K562 (cell line): ENCODE measurements around the gene CYP24A1. TPM values are rescaled to one million over a fixed set of nuclear protein-coding genes. Genes with fewer than 3 reads are reported as not detected.

Experiments used
- ARID1B ChIP-seq: fragments of 450-650 bp; IDR thresholded peaks from 2 replicates; pipeline ENCODE4 v1.6.1; 2016; ENCODE audit warnings: antibody characterized with exemption, mild to moderate bottlenecking, inconsistent platforms
- ARID2 ChIP-seq: fragments of 450-650 bp; IDR thresholded peaks from 2 replicates; pipeline ENCODE4 v1.6.1; 2017; ENCODE audit warnings: antibody characterized with exemption, mild to moderate bottlenecking
- CBFB ChIP-seq: sonication (generic); formaldehyde crosslinking; IDR thresholded peaks from 2 replicates; pipeline ENCODE4 v1.4.0; 2020; ENCODE audit warnings: mild to moderate bottlenecking, missing genetic modification reagents
- CLOCK ChIP-seq: fragments of 250-450 bp; sonication (Bioruptor Pico); IDR thresholded peaks from 2 replicates; pipeline ENCODE4 v1.4.0; 2020; ENCODE audit warnings: mild to moderate bottlenecking, moderate library complexity, borderline replicate concordance
- CTCF ChIP-seq, 3 experiments: IDR thresholded peaks in 2 of 3; conservative IDR thresholded peaks in 1 of 3; 2 replicates each; pipeline ENCODE4 v1.5.1; 2011 to 2012; ENCODE audit warnings: low read length in 3 of 3, mild to moderate bottlenecking in 3 of 3, control low read depth in 2 of 3, improper control_type of control experiment in 1 of 3, inconsistent platforms in 1 of 3, low read depth in 1 of 3, mixed read lengths in 1 of 3, moderate library complexity in 1 of 3; ENCODE audit not compliant: insufficient read depth in 2 of 3
- E2F5 ChIP-seq: sonication (generic); formaldehyde crosslinking; IDR thresholded peaks from 2 replicates; pipeline ENCODE4 v1.8.0; 2022; ENCODE audit warnings: mild to moderate bottlenecking, missing genetic modification reagents
- MXI1 ChIP-seq: IDR thresholded peaks from 2 replicates; pipeline ENCODE4 v1.6.1; 2011; ENCODE audit warnings: low read depth, mild to moderate bottlenecking, improper control_type of control experiment, low read length
- NFIC ChIP-seq: fragments of 450-650 bp; IDR thresholded peaks from 2 replicates; pipeline ENCODE4 v1.6.1; 2017; ENCODE audit warnings: mild to moderate bottlenecking, inconsistent platforms
- PREB ChIP-seq: sonication (generic); formaldehyde crosslinking; IDR thresholded peaks from 2 replicates; pipeline ENCODE4 v1.8.1; 2023; ENCODE audit warnings: mild to moderate bottlenecking, missing genetic modification reagents
- SIRT6 ChIP-seq: IDR thresholded peaks from one replicate; pipeline ENCODE4 v1.6.1; 2012; ENCODE audit warnings: low read depth, mild to moderate bottlenecking, control low read depth, inconsistent platforms, low read length, moderate library complexity
- SMARCA4 ChIP-seq: fragments of 450-650 bp; IDR thresholded peaks from 2 replicates; pipeline ENCODE4 v1.6.1; 2016
- SRF ChIP-seq, 2 experiments: fragments of 250-450, 450-650 bp in 1 of 2; sonication (Bioruptor Pico) in 1 of 2; sonication (generic) in 1 of 2; formaldehyde crosslinking; IDR thresholded peaks; 2 replicates each; pipeline versions ENCODE4 v1.5.0 to v1.5.1; 2020 to 2022; ENCODE audit warnings: mild to moderate bottlenecking in 1 of 2, missing genetic modification reagents in 1 of 2
- WHSC1 ChIP-seq: IDR thresholded peaks from one replicate; pipeline ENCODE4 v1.6.1; 2012; ENCODE audit warnings: low read length, control low read depth, inconsistent platforms
- ZBTB9 ChIP-seq: fragments of 450-650 bp; formaldehyde crosslinking; IDR thresholded peaks from 2 replicates; pipeline ENCODE4 v1.4.0; 2020; ENCODE audit warnings: mild to moderate bottlenecking, moderate library complexity
- polyA plus RNA-seq, 8 experiments: library from polyadenylated mRNA; depleted of rRNA in 4 of 8; stranded (reverse) in 5 of 8; unstranded in 3 of 8; fragments of >200 nt; fragmentation: Nextera tagmentation in 2 of 8; fragmentation: Illumina TruSeq in 1 of 8; extraction: Ambion mirVana in 2 of 8; extraction: Trizol in 1 of 8; gene quantifications; 2 replicates each; pipeline versions ENCODE4 v1.2.1 to v1.2.3, GENCODE V29; 2011 to 2014; ENCODE audit warnings: inconsistent platforms in 1 of 8, missing spikeins in 1 of 8
- total RNA-seq, 7 experiments: library from RNA; depleted of rRNA in 6 of 7; stranded (reverse); fragments of >200 nt in 6 of 7; fragmentation: Illumina TruSeq in 2 of 7; extraction: Trizol in 2 of 7; gene quantifications; 2 replicates each; pipeline versions ENCODE4 v1.2.1 to v1.2.3, GENCODE V29; 2011 to 2021; ENCODE audit warnings: low replicate concordance in 1 of 7
- TF ChIP-seq, protein P1 (sequence below): fragments of 450-650 bp; IDR thresholded peaks from 2 replicates; pipeline ENCODE4 v1.6.1; 2016; ENCODE audit warnings: missing biosample characterization, missing genetic modification characterization
- TF ChIP-seq, protein P2 (sequence below): fragments of 250-450 bp; sonication (Bioruptor Pico); IDR thresholded peaks from 2 replicates; pipeline ENCODE4 v1.5.0; 2021

CYP24A1 gene
- total and polyA plus RNA-seq, 9 of the 15 experiments (the other 6 are each of a cell fraction or from before 2014, with no cell fraction given), result 0.04 TPM; not detected in 8

DNA sequence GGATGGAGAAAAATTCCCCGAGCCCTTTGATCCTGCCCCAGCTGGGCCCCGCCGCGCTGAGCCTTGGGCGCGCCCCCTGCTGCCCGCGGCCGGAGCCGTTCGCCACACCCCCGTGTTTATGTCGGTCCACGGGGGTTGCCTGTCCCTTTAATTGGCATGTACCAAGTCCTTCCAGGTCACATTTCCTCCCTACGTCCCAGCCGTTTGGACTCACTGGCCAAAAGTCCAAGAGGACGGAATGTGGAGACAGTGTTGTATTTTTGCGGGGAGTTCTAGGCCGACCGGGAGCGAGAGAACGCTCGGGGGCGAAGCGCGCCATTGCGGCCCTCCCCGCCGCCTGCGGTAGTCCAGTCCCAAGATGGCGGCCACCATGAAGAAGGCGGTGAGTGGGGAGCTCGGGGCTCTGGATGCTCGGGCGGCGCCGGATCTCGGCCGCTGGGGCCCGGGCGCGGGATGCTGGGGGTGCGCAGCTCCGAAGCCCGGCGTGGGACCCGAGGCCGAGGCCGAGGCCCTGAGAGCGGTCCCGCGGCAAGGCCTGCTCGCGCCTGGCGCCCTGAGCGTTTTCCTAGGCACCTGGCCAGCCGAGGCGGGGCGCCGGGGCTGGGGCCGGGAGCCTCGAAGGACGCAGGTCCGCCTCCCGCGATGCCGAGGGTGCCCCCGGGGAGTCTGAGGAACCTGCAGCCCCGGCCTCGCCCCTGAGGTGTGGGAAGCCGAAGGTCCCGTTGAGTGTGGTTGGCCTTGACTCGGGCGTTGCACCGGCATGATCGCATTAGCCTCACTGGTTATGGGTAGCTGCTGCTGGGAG lies 34.2 kb upstream of the CYP24A1 start, which contains the start of gene PFDN4 (continued):
- TF ChIP-seq ZBTB9 (no peak), CBFB (CRISPR knock-in tag) (no peak), ARID2 (no peak), WHSC1 (no peak), SMARCA4 (no peak), MXI1 (peak; percentile 63; the same call in 1 of the 2 replicates), ARID1B (no peak; the same call in 1 of the 2 replicates), NFIC (peak; percentile 26), CTCF (IDR thresholded peaks at IDR 0.05 in 2 of 3, conservative IDR thresholded peaks at IDR 0.05 in 1 of 3; ENCODE audit: insufficient read depth in 2 of 3, low read depth in 1 of 3, low read length in 3 of 3) (peak; percentile 81 to 91 (median 82)), PREB (CRISPR knock-in tag) (no peak), E2F5 (CRISPR knock-in tag) (no peak), CLOCK (CRISPR knock-in tag) (no peak), SIRT6 (no peak), SRF (CRISPR knock-in tag; IDR thresholded peaks at IDR 0.05) (no peak)
- TF ChIP-seq, protein P1, sequence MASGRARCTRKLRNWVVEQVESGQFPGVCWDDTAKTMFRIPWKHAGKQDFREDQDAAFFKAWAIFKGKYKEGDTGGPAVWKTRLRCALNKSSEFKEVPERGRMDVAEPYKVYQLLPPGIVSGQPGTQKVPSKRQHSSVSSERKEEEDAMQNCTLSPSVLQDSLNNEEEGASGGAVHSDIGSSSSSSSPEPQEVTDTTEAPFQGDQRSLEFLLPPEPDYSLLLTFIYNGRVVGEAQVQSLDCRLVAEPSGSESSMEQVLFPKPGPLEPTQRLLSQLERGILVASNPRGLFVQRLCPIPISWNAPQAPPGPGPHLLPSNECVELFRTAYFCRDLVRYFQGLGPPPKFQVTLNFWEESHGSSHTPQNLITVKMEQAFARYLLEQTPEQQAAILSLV (tag), result no peak
- TF ChIP-seq, protein P2, sequence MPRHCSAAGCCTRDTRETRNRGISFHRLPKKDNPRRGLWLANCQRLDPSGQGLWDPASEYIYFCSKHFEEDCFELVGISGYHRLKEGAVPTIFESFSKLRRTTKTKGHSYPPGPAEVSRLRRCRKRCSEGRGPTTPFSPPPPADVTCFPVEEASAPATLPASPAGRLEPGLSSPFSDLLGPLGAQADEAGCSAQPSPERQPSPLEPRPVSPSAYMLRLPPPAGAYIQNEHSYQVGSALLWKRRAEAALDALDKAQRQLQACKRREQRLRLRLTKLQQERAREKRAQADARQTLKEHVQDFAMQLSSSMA (CRISPR knock-in tag), result no peak
